ENCODE measurements around the gene RIPPLY1.

Gene RIPPLY1

DNA sequence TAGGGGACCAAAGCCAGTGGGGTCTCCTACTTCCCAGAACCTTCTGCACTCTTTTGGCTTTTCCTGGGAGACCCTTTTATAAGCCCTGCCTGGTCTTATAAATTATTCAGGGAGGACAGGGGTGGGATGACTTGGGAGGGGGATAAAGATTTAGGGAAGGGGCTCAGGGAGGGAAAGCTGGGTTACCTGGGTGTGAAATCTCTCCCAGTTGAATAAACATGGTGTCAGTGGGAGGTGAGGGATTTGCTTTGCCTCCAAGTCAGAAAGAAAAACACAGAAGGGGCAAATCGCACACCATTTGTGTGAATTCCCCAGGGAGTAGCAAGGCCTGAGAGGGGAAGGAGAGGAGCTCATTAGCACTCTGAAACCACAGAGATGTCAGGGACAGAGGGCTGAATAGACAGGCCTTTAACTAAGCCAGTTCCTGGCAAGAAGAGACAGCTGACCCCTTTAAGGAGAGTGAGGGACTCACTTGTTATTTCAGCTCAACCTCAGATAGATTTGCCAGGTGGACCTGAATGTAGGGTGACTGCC lies at the start of gene RIPPLY1:
Gene RIPPLY1 (minus strand): TSS at position 51 of the 534 bp plus-strand sequence. CDS start 54 bp downstream, outside the sequence.
- TF ChIP-seq, protein P1, sequence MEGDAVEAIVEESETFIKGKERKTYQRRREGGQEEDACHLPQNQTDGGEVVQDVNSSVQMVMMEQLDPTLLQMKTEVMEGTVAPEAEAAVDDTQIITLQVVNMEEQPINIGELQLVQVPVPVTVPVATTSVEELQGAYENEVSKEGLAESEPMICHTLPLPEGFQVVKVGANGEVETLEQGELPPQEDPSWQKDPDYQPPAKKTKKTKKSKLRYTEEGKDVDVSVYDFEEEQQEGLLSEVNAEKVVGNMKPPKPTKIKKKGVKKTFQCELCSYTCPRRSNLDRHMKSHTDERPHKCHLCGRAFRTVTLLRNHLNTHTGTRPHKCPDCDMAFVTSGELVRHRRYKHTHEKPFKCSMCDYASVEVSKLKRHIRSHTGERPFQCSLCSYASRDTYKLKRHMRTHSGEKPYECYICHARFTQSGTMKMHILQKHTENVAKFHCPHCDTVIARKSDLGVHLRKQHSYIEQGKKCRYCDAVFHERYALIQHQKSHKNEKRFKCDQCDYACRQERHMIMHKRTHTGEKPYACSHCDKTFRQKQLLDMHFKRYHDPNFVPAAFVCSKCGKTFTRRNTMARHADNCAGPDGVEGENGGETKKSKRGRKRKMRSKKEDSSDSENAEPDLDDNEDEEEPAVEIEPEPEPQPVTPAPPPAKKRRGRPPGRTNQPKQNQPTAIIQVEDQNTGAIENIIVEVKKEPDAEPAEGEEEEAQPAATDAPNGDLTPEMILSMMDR (IDR thresholded peaks at IDR 0.05; ENCODE audit: low read depth, low read length) = no peak
- DNase-seq (ENCODE audit: extremely low read depth, low read depth) = no peak

- no peak for DNase-seq (ENCODE audit: extremely low read depth, low read depth)
- TF ChIP-seq, protein P1 (IDR thresholded peaks at IDR 0.05; ENCODE audit: low read depth, low read length) = no peak
Observed at GRCh38 chrX:106952538-106952937, 49.4 kb upstream of the RIPPLY1 start.

DNA sequence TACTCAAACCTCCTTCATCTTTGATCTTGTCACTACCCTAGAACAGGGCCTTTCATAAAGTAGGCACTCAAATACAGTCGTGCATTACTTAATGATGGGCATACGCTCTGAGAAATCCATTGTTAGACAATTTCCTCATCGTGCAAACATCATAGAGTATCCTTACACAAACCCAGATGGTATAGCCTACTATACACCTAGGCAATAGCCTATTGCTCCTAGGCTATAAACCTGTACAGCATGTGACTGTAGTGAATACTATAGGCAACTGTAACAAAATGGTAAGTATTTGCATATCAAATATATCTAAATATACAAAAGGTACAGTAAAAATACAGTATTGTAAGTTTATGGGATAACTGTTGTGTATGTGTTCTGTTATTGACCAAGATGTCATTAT lies 48.9 kb upstream of the RIPPLY1 start:
- TF ChIP-seq, protein P1 (IDR thresholded peaks at IDR 0.05; ENCODE audit: low read depth, low read length) = no peak
- DNase-seq (ENCODE audit: extremely low read depth, low read depth) = no peak

- no peak for DNase-seq (ENCODE audit: extremely low read depth, low read depth)
- TF ChIP-seq, protein P1 (IDR thresholded peaks at IDR 0.05; ENCODE audit: low read depth, low read length) = no peak
Observed at GRCh38 chrX:106951230-106951629, 48.1 kb upstream of the RIPPLY1 start.

DNA sequence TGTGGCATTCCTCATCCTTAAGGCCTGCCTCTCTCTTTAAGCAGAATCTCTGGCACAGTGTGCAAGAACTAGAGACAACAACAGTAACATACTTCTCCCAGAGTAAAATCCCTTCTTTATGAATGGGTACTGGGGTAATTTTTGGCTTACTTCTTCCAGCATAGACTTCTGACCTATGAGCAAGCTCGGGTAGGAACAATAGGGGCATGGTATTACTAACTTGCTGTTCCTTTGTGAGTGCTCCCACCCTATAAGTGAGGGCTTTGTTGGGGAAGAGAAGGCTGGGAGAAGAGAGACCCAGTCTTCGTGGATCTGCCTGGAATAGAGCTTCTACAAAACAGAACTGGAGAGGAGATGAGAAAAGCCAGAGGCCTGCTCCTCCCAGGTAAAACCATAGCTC lies 47.2 kb upstream of the RIPPLY1 start:
- DNase-seq (ENCODE audit: extremely low read depth, low read depth) = no peak
- TF ChIP-seq, protein P1 (IDR thresholded peaks at IDR 0.05; ENCODE audit: low read depth, low read length) = no peak

- TF ChIP-seq, protein P1 (IDR thresholded peaks at IDR 0.05; ENCODE audit: low read depth, low read length) = no peak
- no peak for DNase-seq (ENCODE audit: extremely low read depth, low read depth)
Observed at GRCh38 chrX:106949366-106949765, 46.2 kb upstream of the RIPPLY1 start.

DNA sequence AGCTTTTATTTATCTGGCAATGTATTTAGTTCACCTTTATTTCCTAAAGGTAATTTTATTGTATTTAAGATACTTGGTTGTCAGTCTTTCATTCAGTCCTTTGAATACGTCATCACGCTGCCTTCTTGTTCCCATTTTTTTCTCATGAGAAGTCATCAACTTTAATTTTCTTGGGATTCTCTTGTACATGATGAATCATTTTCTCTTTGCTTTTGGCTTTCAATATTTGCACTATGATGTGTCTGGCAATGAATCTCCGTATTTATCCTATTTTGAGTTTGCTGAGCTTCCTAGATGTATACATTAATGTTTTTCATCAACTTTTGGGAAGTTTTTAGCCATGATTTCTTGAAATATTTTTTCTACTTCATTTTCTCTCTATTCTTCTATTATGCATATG lies 45.5 kb upstream of the RIPPLY1 start:
- TF ChIP-seq, protein P1 (IDR thresholded peaks at IDR 0.05; ENCODE audit: low read depth, low read length) = no peak
- DNase-seq (ENCODE audit: extremely low read depth, low read depth) = no peak
